Testis (tissue), 3 donors: ENCODE measurements around the gene NCF2. TPM values are rescaled to one million over a fixed set of nuclear protein-coding genes. Genes with fewer than 3 reads are reported as not detected.

Experiments used
- DNase-seq: peaks from one replicate; pipeline ENCODE4 v3.0.0-alpha.2; 2019
- H3K27ac ChIP-seq, 2 donors: fragments of 200-600 bp; sonication (generic); one replicate each; pipeline ENCODE4 v1.5.1; 2019
- H3K27me3 ChIP-seq: fragments of 200-600 bp; sonication (generic); one replicate; pipeline ENCODE4 v1.5.1; 2019
- H3K36me3 ChIP-seq: fragments of 200-600 bp; sonication (generic); one replicate; pipeline ENCODE4 v1.5.1; 2017; ENCODE audit warnings: low read depth; ENCODE audit errors: missing control alignments
- H3K4me1 ChIP-seq: fragments of 200-600 bp; sonication (generic); one replicate; pipeline ENCODE4 v1.5.1; 2019
- H3K4me3 ChIP-seq, 2 donors: fragments of 200-600 bp; sonication (generic); one replicate each; pipeline ENCODE4 v1.5.1; 2017 to 2019
- H3K9me3 ChIP-seq: fragments of 200-600 bp; sonication (generic); one replicate; pipeline ENCODE4 v1.5.1; 2017
- POLR2A ChIP-seq: fragments of 450-650 bp; IDR thresholded peaks from one replicate; pipeline ENCODE4 v1.6.1; 2017; ENCODE audit warnings: antibody characterized with exemption, mild to moderate bottlenecking, moderate library complexity
- WGBS, 2 donors: methylation state at CpG; one replicate each; pipeline ENCODE4 v1.1.5; 2018; 5-methylcytosine and 5-hydroxymethylcytosine counted together
- intact Hi-C: fragments of 100-400 bp; cut with DNase I; formaldehyde crosslinking; loops from one replicate; pipeline ENCODE4 v1.15.1; 2023; ENCODE audit warnings: low total_unique reads
- polyA plus RNA-seq: library from polyadenylated mRNA; stranded (reverse); fragments of 350-450 nt; fragmentation: Illumina TruSeq; extraction: RNeasy Lipid Tissue Mini Kit (QIAGEN cat#74804); gene quantifications from one replicate; pipeline ENCODE4 v1.2.3, GENCODE V29; 2014; ENCODE audit warnings: low read depth, low replicate concordance; ENCODE audit not compliant: insufficient read depth
- total RNA-seq, 2 donors: library from RNA; depleted of rRNA; stranded (reverse); fragments of >200 nt; gene quantifications; one replicate each; pipeline ENCODE4 v1.2.3, GENCODE V29; 2016
- TF ChIP-seq, protein P1 (sequence below), 3 experiments: fragments of 450-650 bp in 2 of 3; fragments of 200-600 bp in 1 of 3; sonication (generic) in 1 of 3; IDR thresholded peaks; one replicate each; pipeline ENCODE4 v1.5.1; 2016 to 2019; ENCODE audit warnings: antibody characterized with exemption in 3 of 3, mild to moderate bottlenecking in 2 of 3, moderate library complexity in 1 of 3

The NCF2 gene
- total and polyA plus RNA-seq, 3 donors from 2014 or later: 1.3 to 7.8 (median 3.7) TPM

DNA sequence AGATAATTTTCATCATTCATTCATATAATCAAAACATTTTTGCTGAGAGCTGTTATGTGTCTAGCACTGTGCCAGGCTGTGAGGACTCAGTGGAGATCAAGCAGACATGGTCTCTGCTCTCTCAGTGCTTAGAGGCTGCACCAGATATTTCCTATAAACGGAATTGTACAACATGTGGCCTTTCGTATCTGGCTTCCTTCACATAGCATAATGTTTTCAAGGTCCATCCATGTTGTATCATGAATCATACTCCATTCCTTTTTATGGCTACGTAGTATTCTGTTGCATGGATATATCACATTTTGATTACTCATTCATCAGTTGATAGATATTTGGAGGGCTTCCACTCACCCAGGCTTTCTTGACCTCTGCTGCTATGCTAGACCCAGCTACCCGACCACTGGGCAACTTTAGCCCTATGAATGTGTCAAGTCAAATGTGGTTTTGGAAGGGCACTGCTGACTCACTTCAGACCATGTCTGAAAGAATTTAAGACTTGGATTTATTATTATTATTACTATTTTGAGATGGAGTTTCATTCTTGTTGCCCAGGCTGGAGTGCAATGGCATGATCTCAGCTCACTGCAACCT lies 18.5 kb downstream of the NCF2 start:
- Histone ChIP-seq H3K9me3 (no peaks in the 10 kb centered on the region), H3K27me3 (no peaks in the 10 kb centered on the region), H3K4me3 (no peak overlapping the region), H3K27ac (no peak overlapping the region), H3K36me3 (no peaks in the 10 kb centered on the region), H3K4me1 (no peaks in the 10 kb centered on the region)
- intact Hi-C loops: no loop called here
- TF ChIP-seq POLR2A: no peak
- TF ChIP-seq, protein P1, sequence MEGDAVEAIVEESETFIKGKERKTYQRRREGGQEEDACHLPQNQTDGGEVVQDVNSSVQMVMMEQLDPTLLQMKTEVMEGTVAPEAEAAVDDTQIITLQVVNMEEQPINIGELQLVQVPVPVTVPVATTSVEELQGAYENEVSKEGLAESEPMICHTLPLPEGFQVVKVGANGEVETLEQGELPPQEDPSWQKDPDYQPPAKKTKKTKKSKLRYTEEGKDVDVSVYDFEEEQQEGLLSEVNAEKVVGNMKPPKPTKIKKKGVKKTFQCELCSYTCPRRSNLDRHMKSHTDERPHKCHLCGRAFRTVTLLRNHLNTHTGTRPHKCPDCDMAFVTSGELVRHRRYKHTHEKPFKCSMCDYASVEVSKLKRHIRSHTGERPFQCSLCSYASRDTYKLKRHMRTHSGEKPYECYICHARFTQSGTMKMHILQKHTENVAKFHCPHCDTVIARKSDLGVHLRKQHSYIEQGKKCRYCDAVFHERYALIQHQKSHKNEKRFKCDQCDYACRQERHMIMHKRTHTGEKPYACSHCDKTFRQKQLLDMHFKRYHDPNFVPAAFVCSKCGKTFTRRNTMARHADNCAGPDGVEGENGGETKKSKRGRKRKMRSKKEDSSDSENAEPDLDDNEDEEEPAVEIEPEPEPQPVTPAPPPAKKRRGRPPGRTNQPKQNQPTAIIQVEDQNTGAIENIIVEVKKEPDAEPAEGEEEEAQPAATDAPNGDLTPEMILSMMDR (IDR thresholded peaks at IDR 0.05): no peak
- 84 to 91% methylated on average over 4 of the region's 4 CpGs for WGBS, 2 donors
- no peak for DNase-seq

DNA sequence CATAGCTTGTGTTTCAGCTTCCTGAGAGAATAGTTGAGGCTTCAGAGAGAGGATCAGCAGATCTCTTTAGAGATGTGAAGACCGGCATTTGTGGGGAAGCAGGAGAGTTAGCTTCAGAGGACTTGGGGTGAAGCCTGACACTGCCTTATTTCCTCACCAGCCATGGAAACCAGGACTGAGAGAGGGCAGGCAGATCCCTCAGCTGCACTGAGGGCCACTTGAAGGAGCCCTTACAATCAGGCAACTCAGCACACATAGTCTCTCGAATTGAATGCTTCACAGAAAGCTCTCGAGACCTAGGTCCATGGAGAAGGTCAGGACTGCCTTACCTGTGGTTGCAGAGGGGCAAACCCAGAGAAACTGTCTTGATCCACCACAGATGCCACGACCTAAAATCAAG lies 19.8 kb downstream of the NCF2 start:
- no peak overlapping the region for H3K4me3 ChIP-seq
- DNase-seq: no peak
- H3K9me3 ChIP-seq: no peaks in the 10 kb centered on the region
- intact Hi-C loops: no loop called here
- TF ChIP-seq, protein P1 (IDR thresholded peaks at IDR 0.05): no peak
- no peak for TF ChIP-seq POLR2A
- H3K4me1 ChIP-seq: no peaks in the 10 kb centered on the region
- no peak overlapping the region for H3K27ac ChIP-seq
- no peaks in the 10 kb centered on the region for H3K27me3 ChIP-seq
- WGBS, 2 donors: 87 to 88% methylated on average over 4 of the region's 4 CpGs
- no peaks in the 10 kb centered on the region for H3K36me3 ChIP-seq

DNA sequence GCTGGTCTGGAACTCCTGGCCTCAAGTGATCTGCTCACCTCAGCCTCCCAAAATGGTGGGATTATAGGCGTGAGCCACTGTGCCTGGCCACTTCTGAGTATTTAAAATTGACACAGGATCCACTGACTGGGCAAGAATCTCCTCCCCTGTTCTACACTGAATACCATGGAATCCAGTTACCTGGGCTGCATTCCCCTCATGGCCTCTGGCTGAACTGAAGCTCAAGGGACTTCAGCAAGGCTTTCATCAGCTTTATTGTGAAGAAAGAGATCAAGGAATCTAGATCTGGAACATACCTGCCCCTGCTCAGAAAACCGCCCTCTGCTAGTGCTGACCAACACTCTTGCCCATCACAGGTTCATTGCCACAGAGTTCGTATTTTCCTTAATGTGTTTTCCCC lies 20.5 kb downstream of the NCF2 start:
- 91 to 92% methylated on average over 3 of the region's 3 CpGs for WGBS, 2 donors
- Histone ChIP-seq H3K36me3 (no peaks in the 10 kb centered on the region), H3K9me3 (no peaks in the 10 kb centered on the region), H3K27ac (no peak overlapping the region), H3K27me3 (no peaks in the 10 kb centered on the region), H3K4me1 (no peaks in the 10 kb centered on the region), H3K4me3 (no peak overlapping the region)
- intact Hi-C loops: no loop called here
- TF ChIP-seq, protein P1 (IDR thresholded peaks at IDR 0.05): no peak
- TF ChIP-seq POLR2A: no peak
- no peak for DNase-seq

DNA sequence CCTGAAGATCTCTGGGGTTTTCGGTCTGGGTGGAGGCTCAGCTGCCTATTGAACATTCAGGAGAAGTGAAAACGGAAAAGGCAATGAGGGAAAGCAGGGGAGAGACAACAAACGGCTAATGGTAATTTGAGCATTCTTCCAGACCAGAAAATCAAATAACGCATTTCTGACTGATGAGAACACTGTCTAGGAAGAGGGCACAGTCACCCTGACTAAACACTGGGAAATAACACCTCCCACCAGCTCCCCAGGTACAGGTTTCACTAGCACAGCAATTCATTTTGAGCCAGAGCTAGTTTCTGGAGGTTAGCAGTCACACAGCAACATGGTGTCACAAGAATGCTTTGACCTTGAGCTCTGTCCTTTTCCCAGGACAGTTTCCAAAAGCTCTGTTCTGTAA lies 21.1 kb downstream of the NCF2 start:
- no peak overlapping the region for H3K27ac ChIP-seq
- no peak overlapping the region for H3K4me3 ChIP-seq
- H3K4me1 ChIP-seq: no peaks in the 10 kb centered on the region
- H3K27me3 ChIP-seq: no peaks in the 10 kb centered on the region
- no peak for TF ChIP-seq POLR2A
- TF ChIP-seq, protein P1 (IDR thresholded peaks at IDR 0.05): no peak
- H3K36me3 ChIP-seq: no peaks in the 10 kb centered on the region
- no peak for DNase-seq
- no peaks in the 10 kb centered on the region for H3K9me3 ChIP-seq
- intact Hi-C loops: no loop called here
- WGBS, 2 donors: 83 to 88% methylated on average over 4 of the region's 4 CpGs
